ENCODE measurements around the gene OSM. TPM values are rescaled to one million over a fixed set of nuclear protein-coding genes. Genes with fewer than 3 reads are reported as not detected.
A peak's percentile ranks its signal among the peaks of the same experiment; 100 is the strongest.
"Not testable (repeated sequence)": the region's sequence is repeated elsewhere in the genome, so short reads cannot be mapped to it uniquely, and the experiment has no call there.

The OSM gene
- total RNA-seq, 2 donors from 2014 or later = 16.1 to 40.4 TPM

GRCh38 chr22:30234325-30234724 lies 32.3 kb downstream of the OSM start:
- ATAC-seq; DNase-seq (ENCODE audit: low spot score in 2 of 2); H3K36me3 Mint-ChIP-seq: not testable (repeated sequence)

DNA sequence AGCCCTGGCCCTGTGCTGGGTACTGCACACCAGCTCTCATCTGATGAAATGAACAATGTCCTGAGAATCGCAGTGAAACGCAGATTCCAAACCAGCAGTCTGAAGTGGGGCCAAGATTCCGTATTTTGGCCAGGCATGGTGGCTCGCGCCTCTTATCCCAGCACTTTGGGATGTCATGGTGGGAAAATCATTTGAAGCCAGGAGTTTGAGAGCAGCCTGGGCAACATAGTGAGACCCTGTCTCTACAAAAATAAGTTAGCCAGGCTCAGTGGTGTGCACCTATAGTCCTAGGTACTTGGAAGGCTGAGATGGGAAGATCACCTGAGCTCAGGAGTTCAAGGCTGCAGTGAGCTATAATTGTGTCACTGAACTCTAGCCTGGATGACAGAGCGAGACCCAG lies 33.1 kb downstream of the OSM start:
- Mint-ChIP-seq H3K27ac (no peak overlapping the region), H3K9me3 (no peaks in the 10 kb centered on the region), H3K36me3 (no peaks in the 10 kb centered on the region)
- no peak for DNase-seq (ENCODE audit: low spot score in 2 of 2)
- no peak for ATAC-seq

More at GRCh38 chr22:30234325-30234724, 32.3 kb downstream of the OSM start:
- H3K9me3 Mint-ChIP-seq, H3K27ac Mint-ChIP-seq: not testable (repeated sequence)

- H3K27ac Mint-ChIP-seq = no peak overlapping the region
- no peaks in the 10 kb centered on the region for H3K9me3 Mint-ChIP-seq
- peak in 1 of 2 donors; percentile 11 for ATAC-seq
Measured at GRCh38 chr22:30232716-30233218, 33.9 kb downstream of the OSM start.

DNA sequence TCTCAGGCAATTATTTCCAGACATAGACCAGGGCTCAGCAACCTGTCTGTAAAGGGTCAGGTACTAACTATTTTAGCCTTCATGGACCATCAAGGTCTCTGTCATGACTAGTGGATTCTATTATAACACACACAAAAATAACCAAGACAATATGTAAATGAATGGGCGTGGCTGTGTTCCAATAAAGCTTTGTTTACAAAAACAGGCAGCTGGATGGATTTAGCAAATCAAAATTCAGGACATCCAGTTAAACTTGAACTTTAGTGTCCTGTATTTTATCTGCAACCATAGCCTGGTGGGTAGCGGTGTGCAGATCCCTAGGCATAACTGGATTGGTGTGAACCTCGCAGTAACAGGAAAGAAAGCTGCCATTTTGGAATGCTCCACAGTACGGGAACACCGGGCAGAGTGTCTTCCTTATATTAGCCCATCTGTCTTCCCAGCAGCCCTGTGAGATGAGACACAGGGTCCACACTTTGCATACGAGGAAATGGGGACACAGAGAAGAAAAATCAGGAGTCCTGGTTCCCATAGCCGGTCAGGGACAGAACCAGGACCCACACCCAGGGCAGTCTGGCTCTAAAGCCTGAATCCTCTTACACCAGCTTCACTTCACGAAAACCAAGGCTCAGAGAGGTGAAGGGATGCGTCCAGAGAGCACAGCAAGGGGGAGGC lies 35.7 kb downstream of the OSM start:
- Mint-ChIP-seq H3K9me3 (no peaks in the 10 kb centered on the region), H3K36me3 (no peaks in the 10 kb centered on the region), H3K27ac (no peak overlapping the region)
- DNase-seq (ENCODE audit: low spot score in 2 of 2) (no peak), ATAC-seq (no peak)

More at GRCh38 chr22:30232716-30233218, 33.9 kb downstream of the OSM start:
- DNase-seq (ENCODE audit: low spot score in 2 of 2) = no peak
- no peaks in the 10 kb centered on the region for H3K36me3 Mint-ChIP-seq

DNA sequence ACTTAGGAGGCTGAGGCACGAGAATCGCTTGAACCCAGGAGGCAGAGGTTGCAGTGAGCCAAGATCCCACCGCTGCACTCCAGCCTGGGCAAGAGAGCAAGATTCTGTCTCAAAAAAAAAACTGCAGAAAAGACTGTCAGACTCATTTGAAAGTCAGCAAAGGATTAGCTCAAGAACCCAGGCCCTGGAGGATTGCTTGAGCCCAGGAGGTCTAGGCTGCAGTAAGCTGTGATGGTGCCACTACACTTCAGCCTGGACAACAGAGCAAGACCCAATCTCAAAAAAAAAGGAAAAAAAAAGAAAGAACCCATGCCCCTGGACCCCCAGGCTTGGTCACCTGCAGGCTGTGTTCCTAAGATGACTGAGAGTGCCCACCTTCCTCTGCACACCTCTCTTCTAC lies 36.3 kb downstream of the OSM start:
- no peaks in the 10 kb centered on the region for H3K36me3 Mint-ChIP-seq
- peaks cover 0 to under 1% of the 10 kb centered on the region in 2 donors for H3K9me3 Mint-ChIP-seq
- H3K27ac Mint-ChIP-seq = no peak overlapping the region
- no peak for DNase-seq (ENCODE audit: low spot score in 2 of 2)
- ATAC-seq = no peak

DNA sequence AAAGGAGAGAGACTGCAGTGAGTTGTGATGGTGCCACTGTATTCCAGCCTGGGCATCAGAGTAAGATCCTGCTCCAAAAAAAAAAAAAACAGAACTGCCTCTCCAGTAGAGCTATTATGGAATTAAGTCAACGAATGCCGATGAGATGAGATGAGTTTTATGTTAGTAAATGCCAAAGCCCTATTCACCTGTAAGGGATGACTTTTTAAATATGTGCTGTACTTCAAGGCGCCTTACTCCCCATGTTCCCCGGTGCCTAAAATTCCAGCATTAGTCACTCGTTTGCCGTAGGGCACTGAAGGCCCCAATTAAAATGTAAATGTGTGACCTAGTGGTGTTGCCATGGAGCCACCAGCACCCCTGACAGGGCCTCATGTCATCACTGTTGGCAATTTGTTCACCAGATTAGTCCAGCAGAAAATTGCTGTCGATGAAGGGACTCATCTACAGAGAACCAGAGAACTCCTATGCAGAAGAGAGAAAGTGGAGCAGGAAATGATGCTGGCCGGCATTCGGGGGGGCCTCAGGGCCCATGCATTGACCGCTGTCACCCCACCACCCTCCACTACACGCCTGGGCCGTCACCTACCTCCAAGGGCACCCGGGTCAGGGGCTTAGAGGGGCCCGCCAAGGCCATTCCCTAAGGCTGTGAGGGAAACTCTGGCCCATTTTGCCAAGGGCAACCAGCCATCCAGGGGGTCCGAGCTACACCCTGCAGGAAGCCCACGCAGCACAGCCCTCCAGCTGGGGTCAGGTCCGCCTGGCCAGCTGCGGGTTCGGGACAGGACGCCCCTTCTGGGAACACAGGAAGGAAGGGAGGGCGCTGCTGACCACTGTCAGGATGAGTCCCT lies 37.9 kb downstream of the OSM start:
- DNase-seq (ENCODE audit: low spot score in 2 of 2) (no peak), ATAC-seq (no peak)
- Mint-ChIP-seq H3K27ac (no peak overlapping the region), H3K9me3 (peaks cover 0 to 5% of the 10 kb centered on the region in 2 donors), H3K36me3 (peaks cover 0 to 6% of the 10 kb centered on the region in 2 donors)

GRCh38 chr22:30227438-30228228 lies 39.0 kb downstream of the OSM start:
- ATAC-seq = no peak
- peaks cover 0 to 6% of the 10 kb centered on the region in 2 donors for H3K36me3 Mint-ChIP-seq
- H3K9me3 Mint-ChIP-seq = peaks cover 0 to 5% of the 10 kb centered on the region in 2 donors
- H3K27ac Mint-ChIP-seq = peak overlapping the region in 1 of 2 donors; percentile 60
- DNase-seq (ENCODE audit: low spot score in 2 of 2) = no peak

- Mint-ChIP-seq H3K27ac (peak overlapping the region in 1 of 2 donors; percentile 16), H3K9me3 (peaks cover 0 to 5% of the 10 kb centered on the region in 2 donors), H3K36me3 (peaks cover 0 to 6% of the 10 kb centered on the region in 2 donors)
- ATAC-seq (no peak), DNase-seq (ENCODE audit: low spot score in 2 of 2) (no peak)
Measured at GRCh38 chr22:30226192-30226832, 40.3 kb downstream of the OSM start.

GRCh38 chr22:30225220-30225927 lies 41.3 kb downstream of the OSM start:
- ATAC-seq = no peak
- peak overlapping the region in 1 of 2 donors; percentile 65 for H3K27ac Mint-ChIP-seq

GRCh38 chr22:30224161-30224857 lies 42.3 kb downstream of the OSM start:
- no peak overlapping the region for H3K27ac Mint-ChIP-seq
- peaks cover 0 to 5% of the 10 kb centered on the region in 2 donors for H3K9me3 Mint-ChIP-seq
- DNase-seq (ENCODE audit: low spot score in 2 of 2) (no peak), ATAC-seq (no peak)
- H3K36me3 Mint-ChIP-seq = peaks cover 0 to 6% of the 10 kb centered on the region in 2 donors

More at GRCh38 chr22:30225220-30225927, 41.3 kb downstream of the OSM start:
- no peak for DNase-seq (ENCODE audit: low spot score in 2 of 2)
- Mint-ChIP-seq H3K9me3 (peaks cover 0 to 5% of the 10 kb centered on the region in 2 donors), H3K36me3 (peaks cover 0 to 6% of the 10 kb centered on the region in 2 donors)

DNA sequence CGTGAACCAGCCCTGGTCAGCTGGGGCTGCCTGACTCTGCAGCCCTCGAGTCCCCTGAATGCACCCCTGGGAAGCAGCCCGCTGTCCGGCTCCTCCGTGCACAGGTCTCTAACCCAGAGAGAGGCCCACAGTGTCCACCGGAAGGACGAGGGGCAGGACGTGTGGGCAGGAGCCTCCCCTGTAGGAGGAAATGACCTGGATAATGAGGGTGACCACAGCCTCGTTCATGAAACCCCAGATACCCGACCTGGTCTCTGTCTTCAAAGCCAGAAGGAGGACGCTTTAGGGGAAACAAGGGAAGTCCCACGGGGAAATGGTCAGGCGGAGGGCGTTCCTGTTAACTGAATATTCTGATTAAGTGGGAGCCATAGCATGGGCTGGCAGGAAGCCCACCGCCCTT lies 43.3 kb downstream of the OSM start:
- ATAC-seq (no peak), DNase-seq (ENCODE audit: low spot score in 2 of 2) (no peak)
- Mint-ChIP-seq H3K36me3 (peaks cover 0 to 6% of the 10 kb centered on the region in 2 donors), H3K27ac (peak overlapping the region in 1 of 2 donors; percentile 65), H3K9me3 (peaks cover 0 to 5% of the 10 kb centered on the region in 2 donors)

DNA sequence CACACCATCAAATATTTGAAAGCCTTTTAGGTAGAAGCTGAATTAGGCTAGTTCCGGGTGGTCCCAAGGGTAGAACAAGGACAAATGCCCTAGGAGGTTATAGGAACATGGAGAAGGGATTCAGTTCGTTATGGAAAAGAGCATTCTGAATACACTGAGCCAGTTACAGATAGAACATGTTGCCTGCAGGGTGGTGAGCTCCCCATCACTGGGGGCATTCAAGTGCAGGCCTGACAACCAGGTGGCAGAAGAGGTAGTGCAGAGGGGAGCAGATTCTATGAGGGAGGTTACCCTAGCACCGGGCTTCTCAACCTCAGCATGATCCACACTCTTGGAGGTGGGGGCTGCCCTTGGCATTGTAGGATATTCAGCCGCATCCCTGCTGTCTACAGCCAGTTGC lies 44.3 kb downstream of the OSM start:
- Mint-ChIP-seq H3K9me3 (peaks cover 0 to 5% of the 10 kb centered on the region in 2 donors), H3K27ac (peak overlapping the region in 1 of 2 donors; percentile 25), H3K36me3 (peaks cover 0 to 6% of the 10 kb centered on the region in 2 donors)
- ATAC-seq (no peak), DNase-seq (ENCODE audit: low spot score in 2 of 2) (no peak)

DNA sequence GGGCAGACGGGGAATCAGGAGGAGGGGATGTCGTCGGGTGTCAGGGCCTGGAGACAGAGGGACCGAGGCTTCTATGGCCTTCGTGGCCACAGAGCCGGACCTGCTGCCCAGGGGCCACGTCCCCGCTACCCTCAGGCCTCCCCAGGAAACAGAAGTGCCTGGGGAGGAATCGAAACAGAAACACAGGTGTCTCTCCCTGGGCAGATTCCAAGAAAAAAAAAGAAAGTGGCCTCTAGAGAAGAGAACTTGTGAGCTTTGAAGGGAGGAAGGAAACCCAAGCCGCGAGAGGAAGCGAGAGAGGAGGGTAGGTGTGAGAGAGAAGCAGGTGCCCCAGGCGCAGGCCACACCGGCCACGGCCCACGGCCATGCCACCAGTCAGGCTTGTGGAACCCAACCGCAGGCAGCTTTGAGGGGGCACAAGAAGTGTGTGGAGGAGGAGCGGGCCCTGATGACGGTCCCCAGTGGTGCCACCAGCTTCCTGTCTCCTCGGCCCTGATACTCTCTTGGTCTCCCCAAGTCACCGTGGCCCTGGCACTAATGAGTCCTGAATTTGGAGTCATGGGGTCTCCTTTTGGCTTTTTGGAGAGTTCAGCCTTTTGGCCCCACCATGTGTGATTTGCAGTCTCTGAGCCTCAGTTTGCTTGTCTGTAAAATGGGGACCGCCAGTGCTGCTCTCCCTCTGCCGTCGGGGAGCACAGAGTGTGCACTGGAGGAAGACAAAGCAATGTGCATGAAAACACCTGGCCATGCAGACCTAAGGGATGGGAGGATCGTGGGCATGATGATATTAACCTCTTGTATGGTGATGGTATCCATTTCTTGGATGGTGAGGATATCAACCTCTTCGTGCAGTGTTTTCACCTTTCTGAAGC lies 45.3 kb downstream of the OSM start:
- Mint-ChIP-seq H3K9me3 (peaks cover 0 to 5% of the 10 kb centered on the region in 2 donors), H3K36me3 (peaks cover 0 to 6% of the 10 kb centered on the region in 2 donors), H3K27ac (peak overlapping the region; percentile 81 to 97)
- ATAC-seq (peak; percentile 72 to 81), DNase-seq (ENCODE audit: low spot score in 2 of 2) (peak; percentile 43 to 67)

DNA sequence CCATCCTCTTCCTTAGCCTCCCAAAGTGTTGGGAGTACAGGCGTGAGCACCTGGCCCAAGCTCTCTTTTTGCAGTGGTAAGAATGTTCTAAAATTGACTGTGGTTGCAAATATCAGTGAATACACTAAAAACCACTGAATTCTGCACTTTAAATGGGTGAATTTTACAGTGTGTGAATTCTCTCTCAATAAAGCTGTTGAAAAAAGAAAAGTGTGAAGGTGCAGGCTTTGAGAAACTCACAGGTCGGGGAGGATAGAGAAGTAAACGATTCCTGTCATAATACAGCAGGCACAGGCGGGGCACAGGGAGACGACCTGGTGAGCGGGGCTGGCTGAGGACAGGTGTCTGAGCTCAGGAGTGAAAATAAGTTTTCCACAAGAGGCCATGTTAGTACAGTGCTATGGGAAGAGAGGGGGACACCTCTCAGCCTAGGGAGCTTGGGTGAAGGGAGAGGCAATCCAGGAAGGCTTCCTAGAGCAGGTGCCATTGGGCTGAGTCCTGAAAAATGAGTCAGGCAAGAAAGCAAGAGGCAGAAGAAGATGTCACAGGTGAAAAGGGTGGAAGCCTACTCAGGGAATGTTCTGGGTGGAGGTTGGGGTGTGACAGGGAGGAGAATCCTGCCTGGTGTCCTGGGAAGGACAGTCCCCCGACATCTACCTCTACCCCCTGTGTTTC lies 46.2 kb downstream of the OSM start:
- ATAC-seq (peak; percentile 2 to 11), DNase-seq (ENCODE audit: low spot score in 2 of 2) (no peak)
- Mint-ChIP-seq H3K27ac (peak overlapping the region; percentile 81 to 97), H3K36me3 (peaks cover 0 to 6% of the 10 kb centered on the region in 2 donors), H3K9me3 (peaks cover 0 to 5% of the 10 kb centered on the region in 2 donors)

Data from activated naive CD4-positive, alpha-beta T cell treated with anti-CD3 and anti-CD28 coated beads, Interleukin-2, amount 50 U/mL, for 72 hours (primary cell).